HepG2 (cell line): ENCODE results near the gene MLST8. TPM values are rescaled to one million over a fixed set of nuclear protein-coding genes. Genes with fewer than 3 reads are reported as not detected.

ENCODE experiments used
- ATF7 ChIP-seq, 2 experiments: fragments of 450-650 bp in 1 of 2; sonication (generic) in 1 of 2; formaldehyde crosslinking in 1 of 2; IDR thresholded peaks; 2 replicates each; pipeline versions ENCODE4 v1.4.0 to v1.6.1; 2016 to 2020; ENCODE audit warnings: antibody characterized with exemption in 1 of 2, mild to moderate bottlenecking in 1 of 2, missing genetic modification reagents in 1 of 2
- ATM ChIP-seq: fragments of 450-650 bp; IDR thresholded peaks from 2 replicates; pipeline ENCODE4 v1.7.1; 2017; ENCODE audit warnings: mild to moderate bottlenecking, borderline replicate concordance
- CBX2 ChIP-seq, 2 experiments: fragments of 200-600 bp in 1 of 2; sonication (generic); formaldehyde crosslinking in 1 of 2; IDR thresholded peaks; 2 replicates each; pipeline versions ENCODE4 v1.7.0 to v1.8.1; 2018 to 2022; ENCODE audit warnings: low read depth in 2 of 2, low read length in 1 of 2, mild to moderate bottlenecking in 1 of 2, missing genetic modification reagents in 1 of 2
- GATAD1 ChIP-seq: IDR thresholded peaks from 2 replicates; pipeline ENCODE4 v1.6.1; 2016; ENCODE audit warnings: missing genetic modification reagents, missing compliant biosample characterization
- HIVEP1 ChIP-seq: sonication (generic); formaldehyde crosslinking; IDR thresholded peaks from 2 replicates; pipeline ENCODE4 v1.4.0; 2020; ENCODE audit warnings: mild to moderate bottlenecking, missing genetic modification reagents
- IKZF1 ChIP-seq: fragments of 450-650 bp; IDR thresholded peaks from 2 replicates; pipeline ENCODE4 v1.7.1; 2016
- IRF2 ChIP-seq: IDR thresholded peaks from 2 replicates; pipeline ENCODE4 v1.6.1; 2018; ENCODE audit warnings: missing genetic modification reagents, missing compliant biosample characterization
- KMT2A ChIP-seq: sonication (generic); formaldehyde crosslinking; IDR thresholded peaks from 2 replicates; pipeline ENCODE4 v1.4.0; 2020; ENCODE audit warnings: missing genetic modification reagents
- NR1H2 ChIP-seq: sonication (generic); formaldehyde crosslinking; IDR thresholded peaks from 2 replicates; pipeline ENCODE4 v1.8.1; 2022; ENCODE audit warnings: low read depth, missing genetic modification reagents, borderline replicate concordance
- NR3C1 ChIP-seq: sonication (generic); formaldehyde crosslinking; IDR thresholded peaks from 2 replicates; pipeline ENCODE4 v1.4.0; 2020; ENCODE audit warnings: missing genetic modification reagents
- PHF20 ChIP-seq: sonication (generic); formaldehyde crosslinking; IDR thresholded peaks from 2 replicates; pipeline ENCODE4 v1.5.0; 2020; ENCODE audit warnings: mild to moderate bottlenecking, missing genetic modification reagents
- PTBP1 ChIP-seq: fragments of 200-400 bp; formaldehyde crosslinking; IDR thresholded peaks from 2 replicates; pipeline ENCODE4 v1.6.1; 2018; ENCODE audit warnings: low read length, low read depth; ENCODE audit not compliant: poor library complexity, severe bottlenecking
- RBM22 ChIP-seq: fragments of 200-400 bp; formaldehyde crosslinking; optimal IDR thresholded peaks from 2 replicates; pipeline ENCODE3; 2017; ENCODE audit warnings: mild to moderate bottlenecking, low read length, moderate library complexity
- RELA ChIP-seq: sonication (generic); formaldehyde crosslinking; IDR thresholded peaks from 2 replicates; pipeline ENCODE4 v1.4.0; 2020; ENCODE audit warnings: missing genetic modification reagents
- STAT6 ChIP-seq: sonication (generic); formaldehyde crosslinking; IDR thresholded peaks from 2 replicates; pipeline ENCODE4 v1.4.0; 2020; ENCODE audit warnings: missing genetic modification reagents, mild to moderate bottlenecking, borderline replicate concordance
- ZFP36 ChIP-seq: fragments of 150-350 bp; IDR thresholded peaks from 2 replicates; pipeline ENCODE4 v1.6.1; 2018; ENCODE audit warnings: borderline replicate concordance, low read length, low read depth; ENCODE audit not compliant: partially characterized antibody
- ZFP90 ChIP-seq: sonication (generic); formaldehyde crosslinking; IDR thresholded peaks from 2 replicates; pipeline ENCODE4 v1.8.0; 2022; ENCODE audit warnings: missing genetic modification reagents, mild to moderate bottlenecking, inconsistent platforms, borderline replicate concordance
- ZNF124 ChIP-seq: sonication (generic); formaldehyde crosslinking; IDR thresholded peaks from 2 replicates; pipeline ENCODE4 v1.4.0; 2020; ENCODE audit warnings: missing genetic modification reagents
- ZNF253 ChIP-seq: sonication (generic); formaldehyde crosslinking; IDR thresholded peaks from 2 replicates; pipeline ENCODE4 v1.8.0; 2022; ENCODE audit warnings: mild to moderate bottlenecking, missing genetic modification reagents, borderline replicate concordance
- ZNF276 ChIP-seq: sonication (generic); formaldehyde crosslinking; IDR thresholded peaks from 2 replicates; pipeline ENCODE4 v1.4.0; 2020; ENCODE audit warnings: mild to moderate bottlenecking, low read depth, missing genetic modification reagents
- ZNF317 ChIP-seq: sonication (generic); formaldehyde crosslinking; IDR thresholded peaks from 2 replicates; pipeline ENCODE4 v1.5.0; 2020; ENCODE audit warnings: mild to moderate bottlenecking, missing genetic modification reagents
- ZNF512 ChIP-seq: sonication (generic); formaldehyde crosslinking; IDR thresholded peaks from 2 replicates; pipeline ENCODE4 v1.4.0; 2020; ENCODE audit warnings: mild to moderate bottlenecking, missing genetic modification reagents
- ZNF547 ChIP-seq: sonication (generic); formaldehyde crosslinking; IDR thresholded peaks from 2 replicates; pipeline ENCODE4 v1.5.1; 2020; ENCODE audit warnings: mild to moderate bottlenecking, missing genetic modification reagents
- ZNF780A ChIP-seq: sonication (generic); formaldehyde crosslinking; IDR thresholded peaks from 2 replicates; pipeline ENCODE4 v1.8.0; 2022; ENCODE audit warnings: mild to moderate bottlenecking, missing genetic modification reagents, moderate library complexity
- ZNF83 ChIP-seq: sonication (generic); formaldehyde crosslinking; IDR thresholded peaks from 2 replicates; pipeline ENCODE4 v1.4.0; 2020; ENCODE audit warnings: missing genetic modification reagents, mild to moderate bottlenecking, borderline replicate concordance
- polyA plus RNA-seq, 8 experiments: library from polyadenylated mRNA; depleted of rRNA in 3 of 8; stranded (reverse) in 7 of 8; unstranded in 1 of 8; fragments of >200 nt; fragmentation: Illumina TruSeq in 4 of 8; extraction: Trizol in 4 of 8; gene quantifications; 2 replicates each; pipeline versions ENCODE4 v1.2.1 to v1.2.3, GENCODE V29; 2011 to 2016; ENCODE audit warnings: low read depth in 4 of 8, missing spikeins in 1 of 8, mixed read lengths in 1 of 8; ENCODE audit not compliant: insufficient read depth in 1 of 8
- total RNA-seq, 5 experiments: library from RNA; depleted of rRNA; stranded (reverse); fragments of >200 nt; fragmentation: Illumina TruSeq; extraction: Trizol; gene quantifications; 2 replicates each; pipeline ENCODE4 v1.2.3, GENCODE V29; 2016; ENCODE audit warnings: low read depth in 1 of 5

The MLST8 gene
- total and polyA plus RNA-seq, 2 of the 13 experiments (the other 11 are each of a cell fraction or from before 2014, with no cell fraction given) = 30.8 to 72.7 TPM

- no peak for TF ChIP-seq ZNF276 (CRISPR knock-in tag)
- TF ChIP-seq NR1H2 (CRISPR knock-in tag) = no peak
- 0 out of 2 replicates have a peak, but pooled peaks have one; percentile 29 for TF ChIP-seq ZNF317 (CRISPR knock-in tag)
- no peak for TF ChIP-seq PHF20 (CRISPR knock-in tag)
- TF ChIP-seq HIVEP1 (CRISPR knock-in tag) = peak; percentile 50; the same call in 1 of the 2 replicates
- no peak for TF ChIP-seq IKZF1
- TF ChIP-seq ZFP36 = no peak
- no peak for TF ChIP-seq ZNF512
- TF ChIP-seq PTBP1 = no peak
- TF ChIP-seq GATAD1 = no peak
- TF ChIP-seq ATF7 (IDR thresholded peaks at IDR 0.05) = no peak
- TF ChIP-seq ATF7 (CRISPR knock-in tag; IDR thresholded peaks at IDR 0.05) = no peak
- no peak for TF ChIP-seq KMT2A (CRISPR knock-in tag)
- no peak for TF ChIP-seq ZNF83 (CRISPR knock-in tag)
- TF ChIP-seq CBX2 (IDR thresholded peaks at IDR 0.05; ENCODE audit: low read depth, low read length) = no peak
- no peak for TF ChIP-seq CBX2 (CRISPR knock-in tag; IDR thresholded peaks at IDR 0.05; ENCODE audit: low read depth)
- TF ChIP-seq ZNF780A (CRISPR knock-in tag) = no peak
- no peak for TF ChIP-seq NR3C1 (CRISPR knock-in tag)
- TF ChIP-seq ZNF547 = no peak
- TF ChIP-seq RELA = no peak
- no peak; the same call in 1 of the 2 replicates for TF ChIP-seq ZNF124 (CRISPR knock-in tag)
- TF ChIP-seq ZFP90 (CRISPR knock-in tag) = no peak
- no peak for TF ChIP-seq STAT6 (CRISPR knock-in tag)
- no peak for TF ChIP-seq ZNF253 (CRISPR knock-in tag)
- TF ChIP-seq ATM = no peak
- no peak for TF ChIP-seq IRF2 (CRISPR knock-in tag)
- no peak for TF ChIP-seq RBM22
Measured at GRCh38 chr16:2163211-2163881, 41.9 kb upstream of the MLST8 start (continued).
